AG04450 (cell line): ENCODE data around the gene TMOD2. TPM values are rescaled to one million over a fixed set of nuclear protein-coding genes. Genes with fewer than 3 reads are reported as not detected.

ENCODE experiments used
- CTCF ChIA-PET: fragments of 300-600, 350-600 bp; formaldehyde crosslinking; extraction: SDS; loops from one replicate; lab custom pipeline; 2022; ENCODE audit warnings: antibody characterized with exemption, inconsistent platforms; lab: Charles Lee
- POLR2A ChIA-PET: fragments of 350-600 bp; formaldehyde crosslinking; extraction: SDS; loops from one replicate; lab custom pipeline; 2021; ENCODE audit warnings: antibody characterized with exemption, inconsistent platforms; lab: Yijun Ruan, JAX
- DNase-seq: peaks from one replicate; pipeline ENCODE4 v3.0.0-alpha.2; 2011; ENCODE audit warnings: low read depth, low spot score
- H3K27ac ChIP-seq: one replicate; pipeline ENCODE4 v1.5.1; 2012; ENCODE audit warnings: low read depth, low read length, control low read depth
- H3K27me3 ChIP-seq: one replicate; pipeline ENCODE4 v1.6.0; 2012; ENCODE audit warnings: low read length; ENCODE audit not compliant: control insufficient read depth, insufficient read depth
- H3K4me3 ChIP-seq: 2 replicates; pipeline ENCODE4 v1.5.1; 2011; ENCODE audit warnings: mild to moderate bottlenecking, low read depth, low read length, control low read depth
- H3K9me3 ChIP-seq: 2 replicates; pipeline ENCODE4 v1.5.1; 2012; ENCODE audit warnings: low read length; ENCODE audit not compliant: control insufficient read depth, insufficient read depth
- CTCF ChIP-seq: IDR thresholded peaks from 2 replicates; pipeline ENCODE4 v1.5.1; 2011; ENCODE audit warnings: low read depth, low read length, control low read depth, inconsistent platforms
- polyA plus RNA-seq: library from polyadenylated mRNA; depleted of rRNA; stranded (reverse); fragments of >200 nt; gene quantifications from 2 replicates; pipeline ENCODE4 v1.2.3, GENCODE V29; 2011

TMOD2 gene
- polyA plus RNA-seq, 1 experiment = 3.2 TPM

- ChIA-PET POLR2A (interaction anchor here (0.8 to 2.0 kb wide), 2 partner anchors 55 to 65 kb away, joined by 4 to 11 read pairs; no protein-coding TSS in a partner anchor), CTCF (interaction anchor here (2.2 kb wide), 1 partner anchor 60 kb away, joined by 8 read pairs; no protein-coding TSS in a partner anchor)
- TF ChIP-seq CTCF = no peak
- no peak overlapping the region for H3K27ac ChIP-seq
- no peak for DNase-seq
- no peaks in the 10 kb centered on the region for H3K27me3 ChIP-seq
- H3K9me3 ChIP-seq = no peaks in the 10 kb centered on the region
- no peak overlapping the region for H3K4me3 ChIP-seq
Measured at GRCh38 chr15:51828621-51829375, 77.4 kb downstream of the TMOD2 start.

GRCh38 chr15:51829376-51830275, 78.2 kb downstream of the TMOD2 start, which contains the start of gene TMOD3:
Gene TMOD3, plus strand, starts transcription at chr15:51829653. Its CDS starts 33,232 bp downstream, at chr15:51862885.
- CTCF ChIA-PET = interaction anchor here (0.6 to 2.2 kb wide), 2 partner anchors 60 to 1109 kb away, joined by 3 to 8 read pairs; no protein-coding TSS in a partner anchor

GRCh38 chr15:51830276-51830806, 78.9 kb downstream of the TMOD2 start:
- ChIA-PET CTCF (interaction anchor here (0.6 to 2.2 kb wide), 4 partner anchors 55 to 1109 kb away, joined by 3 to 8 read pairs (median 4); no protein-coding TSS in a partner anchor), POLR2A (interaction anchor here (1.0 to 2.0 kb wide), 2 partner anchors 47 to 53 kb away, joined by 4 to 11 read pairs; no protein-coding TSS in a partner anchor)
- no peak for DNase-seq
- Histone ChIP-seq H3K9me3 (no peaks in the 10 kb centered on the region), H3K27ac (peak overlapping the region; percentile 80), H3K27me3 (no peaks in the 10 kb centered on the region), H3K4me3 (peak overlapping the region; percentile 84)
- no peak for TF ChIP-seq CTCF

More at GRCh38 chr15:51829376-51830275, 78.2 kb downstream of the TMOD2 start, which contains the start of gene TMOD3:
- peak; percentile 9; the same call in 1 of the 2 replicates for TF ChIP-seq CTCF
- Histone ChIP-seq H3K4me3 (peak within 1 kb of the TSS; percentile 84), H3K9me3 (no peaks in the 10 kb centered on the region), H3K27me3 (no peaks in the 10 kb centered on the region), H3K27ac (peak within 1 kb of the TSS; percentile 80)
- DNase-seq = peak; percentile 74
- POLR2A ChIA-PET = interaction anchor here (0.6 to 2.0 kb wide), 4 partner anchors 46 to 64 kb away, joined by 3 to 11 read pairs (median 4); no protein-coding TSS in a partner anchor

GRCh38 chr15:51833772-51834171, 82.4 kb downstream of the TMOD2 start:
- Histone ChIP-seq H3K9me3 (no peaks in the 10 kb centered on the region), H3K4me3 (no peak overlapping the region), H3K27me3 (no peaks in the 10 kb centered on the region), H3K27ac (no peak overlapping the region)
- ChIA-PET CTCF (no interaction called here), POLR2A (no interaction called here)
- TF ChIP-seq CTCF = no peak
- DNase-seq = no peak
